ENCODE data around the gene IKZF1. TPM values are rescaled to one million over a fixed set of nuclear protein-coding genes. Genes with fewer than 3 reads are reported as not detected.

Gene IKZF1
- total and polyA plus RNA-seq, 10 donors = 36.4 to 389 (median 231) TPM

DNA sequence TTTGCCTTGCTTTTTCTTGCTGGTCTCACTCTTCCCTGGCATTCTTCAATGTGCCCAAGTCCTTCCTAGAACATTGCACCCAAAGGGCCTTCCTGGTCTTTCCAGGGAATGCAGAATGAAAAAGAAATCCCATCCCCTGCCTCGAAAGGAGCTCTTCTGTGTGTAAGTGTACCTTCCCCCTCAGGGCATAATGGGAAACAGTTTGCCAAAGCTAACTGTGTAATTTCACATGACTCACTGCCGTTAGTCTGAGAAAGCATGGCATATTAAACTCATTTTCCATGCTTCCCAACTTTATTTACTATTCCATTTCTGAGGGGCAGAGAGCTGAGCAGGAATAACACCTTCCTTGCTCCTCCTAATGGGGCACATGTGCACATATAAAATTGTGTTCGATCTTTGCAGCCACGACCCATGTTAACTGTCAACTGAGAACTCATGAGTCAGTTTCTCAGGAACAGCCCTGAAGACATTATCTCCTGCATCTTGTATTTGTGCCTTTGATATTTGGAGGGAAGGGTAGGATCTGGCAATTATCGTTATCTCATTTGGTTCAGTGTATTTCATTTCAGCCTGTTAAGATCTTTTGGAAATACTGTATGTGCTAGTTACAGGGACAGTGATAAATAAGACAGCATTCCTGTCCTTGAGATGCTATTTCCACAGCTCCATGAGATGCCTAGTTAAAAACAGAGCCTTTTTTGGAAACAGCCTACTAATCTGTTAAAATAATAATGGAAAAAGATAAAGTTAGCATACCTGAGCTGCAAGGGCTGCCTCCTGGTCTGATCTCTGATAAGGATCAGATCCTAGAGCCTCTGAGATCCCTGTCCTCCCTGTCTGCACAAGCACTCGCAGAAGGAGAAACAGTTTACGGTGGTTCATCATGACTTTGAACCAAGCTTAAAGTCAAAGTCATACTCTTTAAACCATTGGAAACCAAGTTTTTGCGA is 42.3 kb downstream of the IKZF1 start:
- Histone ChIP-seq H3K27me3 (replicated peaks in 1 of 7) (no peaks in the 10 kb centered on the region), H3K27ac (peak overlapping the region; percentile 6 to 92 (median 70)), H3K4me3 (no peak overlapping the region), H3K4me1 (peaks cover 21 to 100% (median 87%) of the 10 kb centered on the region in 6 donors), H3K9me3 (no peaks in the 10 kb centered on the region), H3K36me3 (peaks cover 0 to 71% (median 4%) of the 10 kb centered on the region in 6 donors)
- WGBS, 5 donors = 74 to 81% (median 78%) methylated on average over 8 of the region's 8 CpGs
- intact Hi-C loops (cut with DNase I; ENCODE audit: low total_unique reads) = no loop called here
- no peak for TF ChIP-seq POLR2AphosphoS5 (IDR thresholded peaks at IDR 0.05)
- TF ChIP-seq POLR2A (IDR thresholded peaks at IDR 0.05) = no peak
- TF ChIP-seq CTCF (IDR thresholded peaks at IDR 0.05 in 8 of 11, conservative IDR thresholded peaks at IDR 0.05 in 3 of 11) = no peak
- DNase-seq = no peak

DNA sequence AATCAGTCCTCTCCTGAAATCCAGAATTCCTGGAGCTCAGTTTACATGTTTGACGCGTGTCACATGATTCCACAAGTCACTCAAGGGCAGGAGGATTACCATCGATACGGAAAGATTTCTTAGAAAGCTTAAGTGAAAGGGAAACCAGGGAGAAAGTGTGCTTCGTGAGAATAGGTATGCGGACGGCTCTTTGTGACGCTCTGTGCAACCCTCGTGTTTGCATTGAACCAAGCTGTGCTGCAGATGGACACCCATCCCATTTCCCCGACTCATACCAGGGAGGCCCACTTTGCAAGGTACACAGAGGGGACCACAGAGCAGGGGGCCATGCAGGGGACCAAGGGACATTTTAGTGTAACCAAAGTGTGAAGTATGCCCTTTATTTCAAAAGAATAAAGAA is 43.2 kb downstream of the IKZF1 start:
- peaks cover 0 to 73% (median 4%) of the 10 kb centered on the region in 6 donors for H3K36me3 ChIP-seq

GRCh38 chr7:50348469-50349162 is 44.1 kb downstream of the IKZF1 start:
- WGBS, 5 donors = 89 to 93% (median 91%) methylated on average over 8 of the region's 8 CpGs
- Histone ChIP-seq H3K4me1 (peaks cover 17 to 100% (median 86%) of the 10 kb centered on the region in 6 donors), H3K27ac (peak overlapping the region in 6 of 8 donors; percentile 17 to 92 (median 86)), H3K4me3 (no peak overlapping the region), H3K27me3 (replicated peaks in 1 of 7) (no peaks in the 10 kb centered on the region), H3K36me3 (peaks cover 0 to 77% (median 9%) of the 10 kb centered on the region in 6 donors), H3K9me3 (no peaks in the 10 kb centered on the region)
- intact Hi-C loops (cut with DNase I; ENCODE audit: low total_unique reads) = no loop called here
- TF ChIP-seq POLR2AphosphoS5 (IDR thresholded peaks at IDR 0.05) (no peak), POLR2A (IDR thresholded peaks at IDR 0.05) (no peak), CTCF (IDR thresholded peaks at IDR 0.05 in 8 of 11, conservative IDR thresholded peaks at IDR 0.05 in 3 of 11) (no peak)
- no peak for DNase-seq

More for the DNA sequence above, 43.2 kb downstream of the IKZF1 start:
- no peak for DNase-seq
- Histone ChIP-seq H3K4me3 (no peak overlapping the region), H3K4me1 (peaks cover 18 to 100% (median 86%) of the 10 kb centered on the region in 6 donors), H3K9me3 (no peaks in the 10 kb centered on the region), H3K27me3 (replicated peaks in 1 of 7) (no peaks in the 10 kb centered on the region), H3K27ac (peak overlapping the region in 7 of 8 donors; percentile 6 to 92 (median 84))
- TF ChIP-seq POLR2A (IDR thresholded peaks at IDR 0.05) (no peak), POLR2AphosphoS5 (IDR thresholded peaks at IDR 0.05) (no peak), CTCF (IDR thresholded peaks at IDR 0.05 in 8 of 11, conservative IDR thresholded peaks at IDR 0.05 in 3 of 11) (no peak)
- intact Hi-C loops (cut with DNase I; ENCODE audit: low total_unique reads) = no loop called here
- 83 to 88% (median 86%) methylated on average over 10 of the region's 10 CpGs for WGBS, 5 donors
